Measurements from ENCODE around the gene CAPN3. TPM values are rescaled to one million over a fixed set of nuclear protein-coding genes. Genes with fewer than 3 reads are reported as not detected.

CAPN3 gene
- total and polyA plus RNA-seq, 2 donors (not counting 3 experiments of a cell fraction or from before 2014, with no cell fraction given) = 2.2 to 3.7 TPM

DNA sequence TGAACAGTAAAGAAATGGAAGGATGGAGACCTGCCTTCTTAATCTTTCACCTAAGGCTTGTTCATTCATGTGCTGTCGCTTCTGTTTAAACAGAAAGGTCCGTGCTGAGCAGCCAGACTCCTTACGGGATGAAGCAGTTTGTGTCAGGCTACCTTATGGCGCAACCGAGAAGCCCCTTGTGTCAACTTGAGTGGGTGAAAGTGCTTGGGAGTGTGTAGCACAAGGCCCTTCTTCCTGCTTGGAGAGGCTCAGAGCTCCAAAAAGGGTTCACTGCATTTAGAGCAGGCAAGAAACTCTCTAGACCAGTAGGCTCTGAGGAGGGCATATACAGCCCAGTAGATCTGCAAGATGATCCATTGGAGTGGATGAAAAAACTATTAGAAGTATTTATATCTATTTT lies 16.0 kb downstream of the CAPN3 start:
- CTCF ChIA-PET = interaction anchor here (0.7 to 4.5 kb wide), 2 partner anchors 9 to 44 kb away, joined by 3 to 31 read pairs; no protein-coding TSS in a partner anchor

More for the DNA sequence above, 16.0 kb downstream of the CAPN3 start:
- H3K9me1 ChIP-seq (replicated peaks; ENCODE audit: control insufficient read depth, extremely low read depth, insufficient read depth, low read length) = no peaks in the 10 kb centered on the region
- H3K9ac ChIP-seq (replicated peaks; ENCODE audit: extremely low read depth, insufficient read depth, low read length) = no peak overlapping the region
- no peak overlapping the region for H2AFZ ChIP-seq (ENCODE audit: low read depth, low read length)
- no peaks in the 10 kb centered on the region for H3K79me2 ChIP-seq (ENCODE audit: control insufficient read depth, insufficient read depth, low read length)
- no TSS peak for BruUV-seq (replicated peaks)
- no peaks in the 10 kb centered on the region for H3K36me3 ChIP-seq (ENCODE audit: control insufficient read depth in 2 of 2, extremely low read depth in 1 of 2, insufficient read depth in 2 of 2, low read length in 2 of 2)
- H3K27me3 ChIP-seq (ENCODE audit: control insufficient read depth in 2 of 2, insufficient read depth in 2 of 2, low read length in 2 of 2) = no peaks in the 10 kb centered on the region
- no peak overlapping the region for H3K4me2 ChIP-seq (ENCODE audit: insufficient read depth, low read length)
- FAIRE-seq (no peak), DNase-seq (ENCODE audit: low read depth, low spot score) (no peak)
- no peaks in the 10 kb centered on the region for H4K20me1 ChIP-seq (replicated peaks; ENCODE audit: control insufficient read depth, extremely low read depth, insufficient read depth, low read length)
- POLR2A ChIA-PET = interaction anchor here (0.7 kb wide), 1 partner anchor 227 kb away, joined by 4 read pairs; no protein-coding TSS in a partner anchor
- TF ChIP-seq GATA2 (IDR thresholded peaks at IDR 0.05; ENCODE audit: insufficient read depth, insufficient read length, low read depth, low read length) = no peak
- no peak for TF ChIP-seq POLR2AphosphoS5 (IDR thresholded peaks at IDR 0.05; ENCODE audit: insufficient read depth, low read depth, low read length)
- TF ChIP-seq, protein P1, sequence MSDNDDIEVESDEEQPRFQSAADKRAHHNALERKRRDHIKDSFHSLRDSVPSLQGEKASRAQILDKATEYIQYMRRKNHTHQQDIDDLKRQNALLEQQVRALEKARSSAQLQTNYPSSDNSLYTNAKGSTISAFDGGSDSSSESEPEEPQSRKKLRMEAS (IDR thresholded peaks at IDR 0.05; ENCODE audit: insufficient read depth, insufficient read length) = no peak
- no peak for TF ChIP-seq JUN (IDR thresholded peaks at IDR 0.05; ENCODE audit: borderline replicate concordance, insufficient read depth, insufficient read length, low read depth)
- TF ChIP-seq POLR2A (IDR thresholded peaks at IDR 0.05; ENCODE audit: low read depth, low read length) = no peak
- no peak for TF ChIP-seq MYC (IDR thresholded peaks at IDR 0.05; ENCODE audit: low read depth, low read length)
- TF ChIP-seq FOS (IDR thresholded peaks at IDR 0.05; ENCODE audit: borderline replicate concordance, insufficient read depth, low read length) = no peak
- TF ChIP-seq EZH2 (IDR thresholded peaks at IDR 0.05; ENCODE audit: borderline replicate concordance, low read depth, low read length, severe bottlenecking) = no peak
- TF ChIP-seq, protein P2, sequence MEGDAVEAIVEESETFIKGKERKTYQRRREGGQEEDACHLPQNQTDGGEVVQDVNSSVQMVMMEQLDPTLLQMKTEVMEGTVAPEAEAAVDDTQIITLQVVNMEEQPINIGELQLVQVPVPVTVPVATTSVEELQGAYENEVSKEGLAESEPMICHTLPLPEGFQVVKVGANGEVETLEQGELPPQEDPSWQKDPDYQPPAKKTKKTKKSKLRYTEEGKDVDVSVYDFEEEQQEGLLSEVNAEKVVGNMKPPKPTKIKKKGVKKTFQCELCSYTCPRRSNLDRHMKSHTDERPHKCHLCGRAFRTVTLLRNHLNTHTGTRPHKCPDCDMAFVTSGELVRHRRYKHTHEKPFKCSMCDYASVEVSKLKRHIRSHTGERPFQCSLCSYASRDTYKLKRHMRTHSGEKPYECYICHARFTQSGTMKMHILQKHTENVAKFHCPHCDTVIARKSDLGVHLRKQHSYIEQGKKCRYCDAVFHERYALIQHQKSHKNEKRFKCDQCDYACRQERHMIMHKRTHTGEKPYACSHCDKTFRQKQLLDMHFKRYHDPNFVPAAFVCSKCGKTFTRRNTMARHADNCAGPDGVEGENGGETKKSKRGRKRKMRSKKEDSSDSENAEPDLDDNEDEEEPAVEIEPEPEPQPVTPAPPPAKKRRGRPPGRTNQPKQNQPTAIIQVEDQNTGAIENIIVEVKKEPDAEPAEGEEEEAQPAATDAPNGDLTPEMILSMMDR (IDR thresholded peaks at IDR 0.05; ENCODE audit: extremely low read depth in 1 of 2, insufficient read depth in 1 of 2, low read depth in 1 of 2, low read length in 2 of 2) = no peak
- dilution Hi-C loops (cut with MboI; ENCODE audit: extremely low pct_ligation_motif_present, low sequenced_read_pairs) = no loop called here
- no peaks in the 10 kb centered on the region for H3K4me1 ChIP-seq (ENCODE audit: control insufficient read depth, extremely low read depth, insufficient read depth, low read length)
- intact Hi-C loops (cut with micrococcal nuclease) = no loop called here
- no peaks in the 10 kb centered on the region for H3K9me3 ChIP-seq (replicated peaks; ENCODE audit: control insufficient read depth, insufficient read depth, low read length)
- H3K27ac ChIP-seq (ENCODE audit: insufficient read depth, low read depth, low read length) = no peak overlapping the region
- H3K4me3 ChIP-seq (replicated peaks in 1 of 3; ENCODE audit: insufficient read depth in 1 of 3, low read depth in 1 of 3, low read length in 3 of 3) = no peak overlapping the region

All from endothelial cell of umbilical vein (primary cell).